ENCODE measurements around the gene MAPKAPK5.
"Not testable (repeated sequence)": the region's sequence is repeated elsewhere in the genome, so short reads cannot be mapped to it uniquely, and the experiment has no call there.

The MAPKAPK5 gene

GRCh38 chr12:111828338-111828979 is 13.6 kb upstream of the MAPKAPK5 start:
- no peak for DNase-seq

DNA sequence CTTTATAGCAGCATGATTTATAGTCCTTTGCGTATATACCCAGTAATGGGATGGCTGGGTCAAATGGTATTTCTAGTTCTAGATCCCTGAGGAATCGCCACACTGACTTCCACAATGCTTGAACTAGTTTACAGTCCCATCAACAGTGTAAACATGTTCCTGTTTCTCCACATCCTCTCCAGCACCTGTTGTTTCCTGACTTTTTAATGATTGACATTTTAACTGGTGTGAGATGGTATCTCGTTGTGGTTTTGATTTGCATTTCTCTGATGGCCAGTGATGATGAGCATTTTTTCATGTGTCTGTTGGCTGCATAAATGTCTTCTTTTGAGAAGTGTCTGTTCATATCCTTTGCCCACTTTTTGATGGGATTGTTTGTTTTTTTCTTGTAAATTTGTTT is 12.4 kb upstream of the MAPKAPK5 start:
- not testable (repeated sequence) for DNase-seq

GRCh38 chr12:111834740-111835386 is 7.2 kb upstream of the MAPKAPK5 start:
- DNase-seq = not testable (repeated sequence)

DNA sequence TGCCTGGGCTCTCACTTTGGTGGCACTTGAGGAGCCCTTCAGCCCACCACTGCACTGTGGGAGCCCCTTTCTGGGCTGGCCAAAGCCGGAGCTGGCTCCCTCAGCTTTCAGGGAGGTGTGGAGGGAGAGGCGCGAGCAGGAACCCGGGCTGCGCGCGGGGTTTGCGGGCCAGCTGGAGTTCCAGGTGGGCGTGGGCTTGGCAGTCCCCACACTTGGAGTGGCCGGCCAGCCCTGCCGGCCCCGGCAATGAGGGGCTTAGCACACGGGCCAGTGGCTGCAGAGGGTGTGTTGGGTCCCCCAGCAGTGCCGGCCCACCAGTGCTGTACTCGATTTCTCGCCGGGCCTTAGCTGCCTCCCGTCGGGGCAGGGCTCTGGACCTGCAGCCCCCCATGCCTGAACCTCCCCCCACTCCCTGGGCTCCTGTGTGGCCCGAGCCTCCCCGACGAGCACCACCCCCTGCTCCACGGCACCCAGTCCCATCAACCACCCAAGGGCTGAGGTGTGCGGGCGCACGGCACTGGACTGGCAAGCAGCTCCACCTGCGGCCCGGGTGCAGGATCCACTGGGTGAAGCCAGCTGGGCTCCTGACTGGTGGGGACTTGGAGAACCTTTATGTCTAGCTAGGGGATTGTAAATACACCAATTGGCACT is 6.4 kb upstream of the MAPKAPK5 start:
- not testable (repeated sequence) for DNase-seq

DNA sequence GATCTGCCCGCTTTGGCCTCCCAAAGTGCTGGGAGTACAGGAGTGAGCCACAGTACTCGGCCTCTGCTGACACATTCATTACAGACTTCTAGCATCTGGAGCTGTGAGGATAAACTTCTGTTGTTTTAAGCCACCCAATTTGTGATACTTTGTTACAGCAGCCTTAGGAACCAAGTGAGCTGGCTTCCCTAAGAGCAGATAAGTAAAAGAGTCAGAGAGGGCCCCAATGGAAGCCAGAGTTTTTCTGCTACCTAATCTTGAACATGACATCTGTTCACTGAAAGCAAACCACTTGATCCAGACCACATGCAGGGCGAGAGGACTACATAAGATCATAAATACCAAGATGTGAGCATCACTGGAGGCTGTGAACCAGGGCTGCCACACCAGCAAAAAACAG is 3.7 kb upstream of the MAPKAPK5 start:
- DNase-seq = no peak

GRCh38 chr12:111840807-111841206 is 1.2 kb upstream of the MAPKAPK5 start:
- DNase-seq = no peak

DNA sequence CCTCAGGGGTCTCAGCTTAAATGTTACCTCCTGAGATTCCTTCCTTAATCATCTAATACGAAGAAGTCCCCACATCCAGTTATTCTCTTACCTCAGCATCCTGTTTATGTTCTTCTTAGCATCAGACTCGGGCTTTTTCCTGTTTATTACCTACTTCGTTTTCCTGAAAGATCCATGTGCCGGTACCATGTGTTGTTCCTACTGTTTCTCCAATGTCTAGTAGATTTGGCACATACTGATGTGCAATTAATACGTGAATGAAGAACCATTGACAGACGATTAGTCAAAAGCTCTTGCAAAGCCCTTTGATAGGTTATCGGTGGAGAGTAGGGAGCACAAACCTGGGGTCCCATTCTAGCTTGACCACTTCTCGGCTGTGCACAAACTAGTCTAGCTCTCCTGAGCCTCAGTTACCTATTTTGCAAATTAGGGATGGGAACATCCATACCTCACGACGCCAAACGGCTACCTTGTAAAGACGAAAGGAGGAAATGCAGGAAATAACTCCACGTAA is 735 bp upstream of the MAPKAPK5 start:
- no peak for DNase-seq

DNA sequence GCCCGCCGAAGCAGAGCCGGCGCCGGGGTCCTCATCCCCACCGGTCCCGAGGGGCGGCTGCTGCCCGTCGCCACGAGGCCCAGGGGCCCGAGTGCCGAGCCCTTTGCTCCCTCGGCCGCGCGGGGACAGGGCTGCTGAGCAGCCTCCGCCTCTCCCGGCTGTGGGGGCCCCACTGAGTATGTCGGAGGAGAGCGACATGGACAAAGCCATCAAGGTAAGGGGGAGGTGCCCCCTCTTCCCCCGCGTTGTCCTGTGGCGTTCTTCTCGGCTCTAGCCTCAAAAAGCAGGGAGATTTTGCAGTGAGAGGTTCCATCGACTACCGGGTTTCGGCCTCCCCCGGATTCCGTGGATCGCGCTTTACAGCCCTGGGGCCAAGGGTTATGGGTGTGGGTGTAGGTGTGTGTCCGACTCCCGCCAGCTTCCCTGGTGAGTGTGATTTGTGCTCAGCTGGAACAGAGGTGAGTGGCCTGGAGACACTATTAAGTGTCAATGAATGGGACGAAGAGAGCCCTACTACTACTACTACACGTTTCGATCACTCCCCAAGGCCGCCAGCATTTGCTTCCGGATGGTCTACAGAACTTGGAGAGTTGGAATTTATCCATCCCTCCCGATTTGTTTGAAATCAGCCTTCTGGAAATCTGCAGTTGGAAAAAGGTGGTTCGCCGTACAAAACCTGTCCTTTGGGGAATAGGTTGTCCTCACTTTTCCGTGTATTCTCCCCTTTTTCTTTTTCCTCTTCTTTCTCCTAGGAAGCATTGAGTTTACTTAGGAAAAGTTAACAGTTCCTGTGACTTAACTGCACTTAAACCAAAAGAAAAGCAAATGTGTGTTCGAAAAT is 748 bp downstream of the MAPKAPK5 start:
- DNase-seq = peak; percentile 32

- DNase-seq = no peak
Observed at GRCh38 chr12:111846016-111846415, 4.0 kb downstream of the MAPKAPK5 start.

- DNase-seq = no peak
Observed at GRCh38 chr12:111850526-111850925, 8.5 kb downstream of the MAPKAPK5 start.

DNA sequence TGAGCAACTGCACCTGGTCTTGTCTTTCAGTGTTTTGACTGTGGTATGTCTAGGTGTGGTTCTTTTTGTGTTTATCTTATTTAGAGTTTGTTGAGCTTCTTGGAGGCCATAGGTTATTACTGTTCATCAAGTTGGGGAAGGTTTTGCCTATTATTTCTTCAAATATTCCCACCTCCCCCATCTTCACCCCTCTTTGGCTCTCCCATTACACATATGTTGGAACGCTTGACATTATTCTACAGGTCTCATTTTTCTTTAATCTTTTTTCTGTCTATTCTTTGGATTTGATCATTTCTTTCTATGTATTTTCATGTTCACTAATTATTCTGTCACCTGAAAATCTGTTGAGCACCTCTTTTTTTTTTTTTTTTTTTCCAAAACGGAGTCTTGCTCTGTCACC is 16.2 kb downstream of the MAPKAPK5 start:
- no peak for DNase-seq

- no peak for DNase-seq
Observed at GRCh38 chr12:111858778-111859177, 16.8 kb downstream of the MAPKAPK5 start.

DNA sequence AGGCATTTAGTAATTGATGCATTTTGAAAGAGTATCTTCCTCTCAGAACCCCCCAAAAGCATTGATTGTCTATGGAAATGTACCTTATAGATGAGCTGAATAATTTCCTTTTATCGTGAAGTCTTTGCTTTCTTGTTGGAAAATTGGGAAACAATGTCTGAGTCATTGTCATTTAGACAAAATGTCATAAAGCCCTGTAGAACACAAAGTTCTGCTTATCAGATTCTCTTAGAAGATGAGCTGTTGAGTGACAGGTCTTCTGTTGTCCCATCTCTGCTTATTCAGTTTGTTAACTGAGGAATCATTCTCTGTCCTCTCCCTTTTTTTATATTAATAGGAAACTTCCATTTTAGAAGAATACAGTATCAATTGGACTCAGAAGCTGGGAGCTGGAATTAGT is 22.9 kb downstream of the MAPKAPK5 start:
- DNase-seq = no peak

- no peak for DNase-seq
Observed at GRCh38 chr12:111867531-111867930, 25.5 kb downstream of the MAPKAPK5 start.

DNA sequence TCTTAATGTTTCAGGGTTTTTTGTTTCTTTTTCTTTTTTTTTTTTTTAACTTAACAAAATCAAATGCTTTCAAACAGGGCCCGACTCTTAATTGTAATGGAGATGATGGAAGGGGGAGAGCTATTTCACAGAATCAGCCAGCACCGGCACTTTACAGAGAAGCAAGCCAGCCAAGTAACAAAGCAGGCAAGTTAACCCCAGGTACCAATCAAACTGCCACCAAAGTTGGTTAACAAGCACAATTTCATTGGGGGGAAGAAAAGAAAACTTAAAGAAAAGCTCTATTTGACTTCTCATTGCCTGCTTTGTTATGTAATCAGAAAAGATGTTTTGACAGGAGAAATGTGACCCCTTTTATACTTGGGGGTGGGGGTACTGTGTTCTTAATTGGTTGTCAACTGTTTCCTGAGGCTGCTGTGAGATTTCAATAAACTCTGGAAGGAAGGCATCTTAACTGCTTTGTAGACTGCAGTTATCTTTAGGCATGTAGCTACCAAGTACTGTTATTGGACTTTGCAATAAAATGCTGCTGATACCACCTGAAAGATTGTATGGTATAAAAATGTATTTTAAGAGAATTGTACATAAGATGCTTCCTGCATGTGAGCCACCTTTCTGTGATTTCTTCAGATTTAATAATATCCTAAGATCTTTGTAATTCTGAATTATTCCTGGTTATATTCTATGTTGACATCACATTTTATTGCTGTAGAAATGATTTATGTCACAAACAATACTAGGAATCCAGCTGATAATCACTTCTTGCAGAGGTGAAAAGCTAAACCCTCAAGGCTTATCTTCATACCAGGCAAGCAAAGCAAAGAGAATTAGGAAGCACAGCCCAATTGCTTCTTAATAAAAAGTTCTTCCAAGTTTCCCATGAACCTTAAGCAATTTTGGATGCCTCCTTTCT is 26.9 kb downstream of the MAPKAPK5 start:
- no peak for DNase-seq

GRCh38 chr12:111869671-111870070 is 27.6 kb downstream of the MAPKAPK5 start:
- DNase-seq = no peak

GRCh38 chr12:111870216-111870615 is 28.2 kb downstream of the MAPKAPK5 start:
- DNase-seq = no peak

- no peak for DNase-seq
Observed at GRCh38 chr12:111870706-111871105, 28.7 kb downstream of the MAPKAPK5 start.

DNA sequence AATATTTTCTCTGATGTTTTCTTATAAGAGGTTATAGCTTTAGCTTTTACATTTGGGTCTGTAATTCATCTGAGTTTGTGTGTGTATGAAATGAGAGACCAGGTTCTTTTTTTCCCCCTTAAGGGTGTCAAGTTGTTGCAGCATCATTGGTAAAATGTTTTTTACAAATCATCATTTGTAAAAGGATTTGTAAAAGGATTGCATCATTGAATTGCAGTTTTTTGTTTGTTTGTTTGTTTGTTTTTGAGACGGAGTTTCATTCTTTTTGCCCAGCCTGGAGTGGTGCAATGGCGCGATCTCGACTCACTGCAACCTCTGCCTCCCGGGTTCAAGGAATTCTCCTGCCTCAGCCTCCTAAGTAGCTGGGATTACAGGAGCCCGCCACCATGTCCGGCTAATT is 31.1 kb downstream of the MAPKAPK5 start:
- no peak for DNase-seq

DNA sequence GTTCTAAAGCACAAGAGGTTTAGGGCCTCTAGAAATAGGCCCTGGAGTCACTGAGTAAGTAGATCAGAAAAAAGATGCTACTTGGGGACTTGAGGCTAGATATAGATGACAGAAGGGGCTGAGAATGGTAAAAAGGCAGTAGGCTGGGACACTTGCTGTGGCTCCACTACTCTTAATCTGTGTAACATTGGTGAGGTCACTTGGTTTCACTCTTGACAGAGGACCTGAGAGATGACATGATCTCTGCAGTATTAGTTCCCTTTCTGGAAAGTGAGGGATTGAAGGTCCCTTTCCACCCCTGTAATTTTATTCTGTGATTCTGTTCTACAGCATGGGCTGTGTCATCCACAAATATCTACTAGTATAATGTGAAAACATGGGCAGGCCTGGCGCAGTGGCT is 39.7 kb downstream of the MAPKAPK5 start:
- DNase-seq = no peak

- DNase-seq = no peak
Observed at GRCh38 chr12:111886662-111887545, 44.9 kb downstream of the MAPKAPK5 start.
